ENCODE data around the gene MRPS11. TPM values are rescaled to one million over a fixed set of nuclear protein-coding genes. Genes with fewer than 3 reads are reported as not detected.

MRPS11 gene
- total RNA-seq, 3 donors from 2014 or later: 23.4 to 26.7 (median 25.6) TPM

DNA sequence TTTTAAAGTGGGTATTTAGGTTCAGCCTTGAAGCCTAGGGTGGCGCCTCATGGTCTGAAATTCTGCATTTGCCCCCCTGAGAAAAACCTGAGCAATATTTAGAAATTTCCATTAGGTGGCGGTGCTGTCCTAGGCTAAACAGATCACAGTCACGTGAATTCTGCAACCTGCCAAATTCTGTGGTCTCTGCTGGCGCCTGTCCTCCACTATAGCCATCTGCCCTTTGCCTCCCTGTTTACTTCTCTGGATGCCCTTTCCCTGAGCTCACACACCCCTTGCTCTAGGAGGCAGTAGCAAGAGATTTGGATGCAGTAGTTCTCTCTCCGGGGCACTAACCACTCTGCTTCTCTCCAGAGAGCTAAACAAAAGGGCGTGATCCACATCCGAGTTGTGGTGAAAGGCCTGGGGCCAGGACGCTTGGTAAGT is 9.1 kb downstream of the MRPS11 start:
- no peak for DNase-seq (ENCODE audit: low spot score in 2 of 2)
- Histone ChIP-seq H3K4me3 (no peak overlapping the region), H3K27ac (no peak overlapping the region), H3K36me3 (peaks cover 3% of the 10 kb centered on the region), H3K27me3 (no peaks in the 10 kb centered on the region), H3K9me3 (no peaks in the 10 kb centered on the region), H3K4me1 (no peaks in the 10 kb centered on the region)
- TF ChIP-seq POLR2AphosphoS5 (IDR thresholded peaks at IDR 0.05) (no peak), CTCF (IDR thresholded peaks at IDR 0.05) (peak in 1 of 3 donors; percentile 22)
- intact Hi-C loops (cut with DNase I; ENCODE audit: low total_unique reads): no loop called here

- Histone ChIP-seq H3K36me3 (no peaks in the 10 kb centered on the region), H3K27me3 (no peaks in the 10 kb centered on the region), H3K9me3 (no peaks in the 10 kb centered on the region), H3K4me1 (no peaks in the 10 kb centered on the region), H3K27ac (no peak overlapping the region), H3K4me3 (no peak overlapping the region)
- no peak for DNase-seq (ENCODE audit: low spot score in 2 of 2)
- TF ChIP-seq CTCF (IDR thresholded peaks at IDR 0.05) (no peak), POLR2AphosphoS5 (IDR thresholded peaks at IDR 0.05) (no peak), POLR2A (IDR thresholded peaks at IDR 0.05) (no peak)
- intact Hi-C loops (cut with DNase I; ENCODE audit: low total_unique reads): no loop called here
Measured at GRCh38 chr15:88477126-88477525, 9.6 kb downstream of the MRPS11 start.

- Histone ChIP-seq H3K27ac (no peak overlapping the region), H3K36me3 (no peaks in the 10 kb centered on the region), H3K9me3 (no peaks in the 10 kb centered on the region), H3K4me3 (no peak overlapping the region), H3K4me1 (no peaks in the 10 kb centered on the region), H3K27me3 (no peaks in the 10 kb centered on the region)
- intact Hi-C loops (cut with DNase I; ENCODE audit: low total_unique reads): no loop called here
- TF ChIP-seq POLR2A (IDR thresholded peaks at IDR 0.05) (no peak), CTCF (IDR thresholded peaks at IDR 0.05) (no peak), POLR2AphosphoS5 (IDR thresholded peaks at IDR 0.05) (no peak)
- DNase-seq (ENCODE audit: low spot score in 2 of 2): no peak
Measured at GRCh38 chr15:88477904-88478303, 10.4 kb downstream of the MRPS11 start.

DNA sequence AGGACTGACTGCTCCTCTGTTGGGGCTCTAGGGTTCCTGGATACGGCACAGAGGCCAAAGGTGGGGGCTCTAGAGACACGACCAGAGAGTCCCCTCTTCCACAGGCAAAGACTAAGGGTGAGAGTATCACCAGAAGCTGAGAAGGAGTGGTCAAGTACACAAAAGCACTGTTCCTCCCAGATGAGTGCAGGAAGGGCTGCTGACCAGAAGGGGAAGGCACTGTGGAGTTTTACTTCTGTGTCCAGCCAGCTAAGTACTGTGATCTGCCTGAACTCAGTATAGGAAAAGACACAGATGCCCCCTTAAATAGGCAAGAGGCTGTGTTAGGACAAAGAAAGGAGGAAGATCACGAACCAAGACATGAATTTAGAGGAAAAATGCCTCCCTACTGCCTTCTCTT is 11.7 kb downstream of the MRPS11 start:
- TF ChIP-seq CTCF (IDR thresholded peaks at IDR 0.05): no peak
- no peak for TF ChIP-seq POLR2AphosphoS5 (IDR thresholded peaks at IDR 0.05)
- TF ChIP-seq POLR2A (IDR thresholded peaks at IDR 0.05): no peak
- DNase-seq (ENCODE audit: low spot score in 2 of 2): no peak
- Histone ChIP-seq H3K9me3 (no peaks in the 10 kb centered on the region), H3K4me3 (no peak overlapping the region), H3K27ac (no peak overlapping the region), H3K4me1 (no peaks in the 10 kb centered on the region), H3K36me3 (no peaks in the 10 kb centered on the region), H3K27me3 (no peaks in the 10 kb centered on the region)
- intact Hi-C loops (cut with DNase I; ENCODE audit: low total_unique reads): no loop called here

DNA sequence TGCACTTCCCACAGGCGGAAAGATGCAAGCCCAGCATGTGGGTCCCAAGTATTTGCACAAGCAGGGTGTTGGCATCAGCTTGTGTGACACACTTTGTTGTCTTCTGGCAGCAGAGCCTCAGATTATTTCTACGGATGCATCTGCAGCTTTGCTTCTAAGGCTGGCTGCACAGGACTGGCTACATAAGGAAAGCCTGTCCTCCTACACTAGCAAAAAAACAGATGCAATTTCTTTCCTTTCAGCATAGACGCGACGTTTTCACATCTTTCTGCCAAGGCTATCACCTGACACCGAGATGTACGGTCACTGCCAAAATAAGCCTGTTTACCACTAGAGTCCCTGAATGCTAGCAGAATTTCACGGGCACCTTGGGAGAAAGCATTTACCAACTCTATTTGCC is 13.5 kb downstream of the MRPS11 start:
- no peaks in the 10 kb centered on the region for H3K27me3 ChIP-seq

More for the DNA sequence above, 13.5 kb downstream of the MRPS11 start:
- Histone ChIP-seq H3K4me3 (no peak overlapping the region), H3K9me3 (no peaks in the 10 kb centered on the region), H3K4me1 (no peaks in the 10 kb centered on the region), H3K27ac (no peak overlapping the region), H3K36me3 (no peaks in the 10 kb centered on the region)
- no peak for DNase-seq (ENCODE audit: low spot score in 2 of 2)
- no peak for TF ChIP-seq CTCF (IDR thresholded peaks at IDR 0.05)
- no peak for TF ChIP-seq POLR2A (IDR thresholded peaks at IDR 0.05)
- no peak for TF ChIP-seq POLR2AphosphoS5 (IDR thresholded peaks at IDR 0.05)
- intact Hi-C loops (cut with DNase I; ENCODE audit: low total_unique reads): no loop called here
